Measurements from ENCODE around the gene DDX54. TPM values are rescaled to one million over a fixed set of nuclear protein-coding genes. Genes with fewer than 3 reads are reported as not detected.

DDX54 gene
- total RNA-seq, 1 donor from 2014 or later, result 66.7 TPM

GRCh38 chr12:113115455-113116126 lies 69.7 kb downstream of the DDX54 start:
- H3K4me3 Mint-ChIP-seq, result no peak overlapping the region
- DNase-seq (ENCODE audit: low spot score in 2 of 2, unreplicated experiment in 2 of 2), result no peak
- peaks cover 22% of the 10 kb centered on the region for H3K27me3 Mint-ChIP-seq (ENCODE audit: low read depth)
- TF ChIP-seq CTCF (IDR thresholded peaks at IDR 0.05; ENCODE audit: unreplicated experiment), result no peak
- no peak overlapping the region for H3K27ac Mint-ChIP-seq
- H3K9me3 Mint-ChIP-seq, result no peaks in the 10 kb centered on the region
- H3K36me3 Mint-ChIP-seq, result no peaks in the 10 kb centered on the region
- H3K4me1 Mint-ChIP-seq, result no peaks in the 10 kb centered on the region

- no peak for TF ChIP-seq CTCF (IDR thresholded peaks at IDR 0.05; ENCODE audit: unreplicated experiment)
- Mint-ChIP-seq H3K36me3 (no peaks in the 10 kb centered on the region), H3K4me3 (no peak overlapping the region)
Measured at GRCh38 chr12:113114447-113115178, 70.7 kb downstream of the DDX54 start.

GRCh38 chr12:113113397-113113796 lies 71.9 kb downstream of the DDX54 start:
- Mint-ChIP-seq H3K27me3 (ENCODE audit: low read depth) (peaks cover 28% of the 10 kb centered on the region), H3K27ac (no peak overlapping the region), H3K9me3 (no peaks in the 10 kb centered on the region), H3K4me3 (no peak overlapping the region), H3K36me3 (no peaks in the 10 kb centered on the region), H3K4me1 (no peaks in the 10 kb centered on the region)
- no peak for TF ChIP-seq CTCF (IDR thresholded peaks at IDR 0.05; ENCODE audit: unreplicated experiment)
- no peak for DNase-seq (ENCODE audit: low spot score in 2 of 2, unreplicated experiment in 2 of 2)

More at GRCh38 chr12:113114447-113115178, 70.7 kb downstream of the DDX54 start:
- no peaks in the 10 kb centered on the region for H3K9me3 Mint-ChIP-seq
- H3K27ac Mint-ChIP-seq, result no peak overlapping the region
- DNase-seq (ENCODE audit: low spot score in 2 of 2, unreplicated experiment in 2 of 2), result no peak
- no peaks in the 10 kb centered on the region for H3K4me1 Mint-ChIP-seq
- peaks cover 22% of the 10 kb centered on the region for H3K27me3 Mint-ChIP-seq (ENCODE audit: low read depth)

- Mint-ChIP-seq H3K4me1 (no peaks in the 10 kb centered on the region), H3K9me3 (no peaks in the 10 kb centered on the region), H3K27ac (no peak overlapping the region), H3K4me3 (no peak overlapping the region), H3K27me3 (ENCODE audit: low read depth) (peaks cover 31% of the 10 kb centered on the region), H3K36me3 (no peaks in the 10 kb centered on the region)
- no peak for DNase-seq (ENCODE audit: low spot score in 2 of 2, unreplicated experiment in 2 of 2)
- TF ChIP-seq CTCF (IDR thresholded peaks at IDR 0.05; ENCODE audit: unreplicated experiment), result no peak
Measured at GRCh38 chr12:113112043-113112899, 73.0 kb downstream of the DDX54 start.

GRCh38 chr12:113111247-113111646 lies 74.0 kb downstream of the DDX54 start:
- no peak for DNase-seq (ENCODE audit: low spot score in 2 of 2, unreplicated experiment in 2 of 2)
- no peak overlapping the region for H3K27ac Mint-ChIP-seq
- H3K36me3 Mint-ChIP-seq, result no peaks in the 10 kb centered on the region
- no peaks in the 10 kb centered on the region for H3K9me3 Mint-ChIP-seq
- no peak for TF ChIP-seq CTCF (IDR thresholded peaks at IDR 0.05; ENCODE audit: unreplicated experiment)
- no peak overlapping the region for H3K4me3 Mint-ChIP-seq
- H3K27me3 Mint-ChIP-seq (ENCODE audit: low read depth), result peaks cover 39% of the 10 kb centered on the region
- no peaks in the 10 kb centered on the region for H3K4me1 Mint-ChIP-seq

All from mesothelial cell of epicardium (in vitro differentiated cells).